Measurements from ENCODE around the gene SDCBP2. TPM values are rescaled to one million over a fixed set of nuclear protein-coding genes. Genes with fewer than 3 reads are reported as not detected.

Gene SDCBP2
- total and polyA plus RNA-seq, 5 donors from 2014 or later, result 1.2 to 4.3 (median 3.0) TPM

- Histone ChIP-seq H3K9me3 (ENCODE audit: control insufficient read depth in 2 of 2, low read length in 2 of 2) (no peaks in the 10 kb centered on the region), H3K27me3 (ENCODE audit: control insufficient read depth, insufficient read depth, low read length) (no peaks in the 10 kb centered on the region), H3K4me3 (ENCODE audit: low read depth, low read length) (no peak overlapping the region), H3K27ac (ENCODE audit: insufficient read depth, low read length, poor library complexity, severe bottlenecking) (no peak overlapping the region), H3K36me3 (ENCODE audit: control insufficient read depth, insufficient read depth, low read length) (no peaks in the 10 kb centered on the region), H3K4me1 (ENCODE audit: control insufficient read depth, insufficient read depth, low read length, poor library complexity, severe bottlenecking) (no peaks in the 10 kb centered on the region)
- Mint-ChIP-seq H3K4me3 (no peak overlapping the region), H3K27ac (no peak overlapping the region), H3K36me3 (peaks cover 7% of the 10 kb centered on the region), H3K9me3 (no peaks in the 10 kb centered on the region), H3K4me1 (peaks cover 0 to 7% (median 1%) of the 10 kb centered on the region in 4 donors), H3K27me3 (no peaks in the 10 kb centered on the region)
- no peak for ATAC-seq (ENCODE audit: low read depth in 2 of 2)
- no peak for DNase-seq
These were observed 20.8 kb downstream of the SDCBP2 start for GRCh38 chr20:1308067-1308701.

- no peaks in the 10 kb centered on the region for H3K4me1 ChIP-seq (ENCODE audit: control insufficient read depth, insufficient read depth, low read length, poor library complexity, severe bottlenecking)
These were observed 21.4 kb downstream of the SDCBP2 start for GRCh38 chr20:1307571-1307971.

GRCh38 chr20:1307171-1307570 lies 21.8 kb downstream of the SDCBP2 start:
- H3K9me3 Mint-ChIP-seq, result no peaks in the 10 kb centered on the region
- no peak overlapping the region for H3K4me3 ChIP-seq (ENCODE audit: low read depth, low read length)
- H3K27me3 ChIP-seq (ENCODE audit: control insufficient read depth, insufficient read depth, low read length), result no peaks in the 10 kb centered on the region
- H3K4me1 ChIP-seq (ENCODE audit: control insufficient read depth, insufficient read depth, low read length, poor library complexity, severe bottlenecking), result no peaks in the 10 kb centered on the region
- no peaks in the 10 kb centered on the region for H3K36me3 ChIP-seq (ENCODE audit: control insufficient read depth, insufficient read depth, low read length)
- peaks cover 0 to 7% (median 3%) of the 10 kb centered on the region in 4 donors for H3K4me1 Mint-ChIP-seq
- DNase-seq (no peak), ATAC-seq (ENCODE audit: low read depth in 2 of 2) (no peak)
- no peaks in the 10 kb centered on the region for H3K27me3 Mint-ChIP-seq
- no peak overlapping the region for H3K27ac Mint-ChIP-seq
- H3K4me3 Mint-ChIP-seq, result no peak overlapping the region
- H3K27ac ChIP-seq (ENCODE audit: insufficient read depth, low read length, poor library complexity, severe bottlenecking), result no peak overlapping the region
- H3K9me3 ChIP-seq (ENCODE audit: control insufficient read depth in 2 of 2, low read length in 2 of 2), result no peaks in the 10 kb centered on the region
- peaks cover 7% of the 10 kb centered on the region for H3K36me3 Mint-ChIP-seq

More at GRCh38 chr20:1307571-1307971, 21.4 kb downstream of the SDCBP2 start:
- Histone ChIP-seq H3K36me3 (ENCODE audit: control insufficient read depth, insufficient read depth, low read length) (no peaks in the 10 kb centered on the region), H3K9me3 (ENCODE audit: control insufficient read depth in 2 of 2, low read length in 2 of 2) (no peaks in the 10 kb centered on the region), H3K4me3 (ENCODE audit: low read depth, low read length) (no peak overlapping the region), H3K27ac (ENCODE audit: insufficient read depth, low read length, poor library complexity, severe bottlenecking) (no peak overlapping the region), H3K27me3 (ENCODE audit: control insufficient read depth, insufficient read depth, low read length) (no peaks in the 10 kb centered on the region)
- no peak for ATAC-seq (ENCODE audit: low read depth in 2 of 2)
- Mint-ChIP-seq H3K4me3 (no peak overlapping the region), H3K27me3 (no peaks in the 10 kb centered on the region), H3K27ac (no peak overlapping the region), H3K36me3 (peaks cover 7% of the 10 kb centered on the region), H3K9me3 (no peaks in the 10 kb centered on the region), H3K4me1 (peaks cover 0 to 7% (median 3%) of the 10 kb centered on the region in 4 donors)
- no peak for DNase-seq

GRCh38 chr20:1306316-1307135 lies 22.4 kb downstream of the SDCBP2 start:
- peaks cover 7% of the 10 kb centered on the region for H3K36me3 Mint-ChIP-seq
- no peaks in the 10 kb centered on the region for H3K4me1 ChIP-seq (ENCODE audit: control insufficient read depth, insufficient read depth, low read length, poor library complexity, severe bottlenecking)
- peaks cover 0 to 6% (median 3%) of the 10 kb centered on the region in 4 donors for H3K4me1 Mint-ChIP-seq
- DNase-seq, result no peak
- H3K27me3 ChIP-seq (ENCODE audit: control insufficient read depth, insufficient read depth, low read length), result no peaks in the 10 kb centered on the region
- H3K27me3 Mint-ChIP-seq, result no peaks in the 10 kb centered on the region
- no peaks in the 10 kb centered on the region for H3K9me3 Mint-ChIP-seq
- no peak overlapping the region for H3K4me3 Mint-ChIP-seq
- no peak for ATAC-seq (ENCODE audit: low read depth in 2 of 2)
- no peaks in the 10 kb centered on the region for H3K9me3 ChIP-seq (ENCODE audit: control insufficient read depth in 2 of 2, low read length in 2 of 2)
- H3K27ac Mint-ChIP-seq, result no peak overlapping the region
- H3K27ac ChIP-seq (ENCODE audit: insufficient read depth, low read length, poor library complexity, severe bottlenecking), result no peak overlapping the region
- no peaks in the 10 kb centered on the region for H3K36me3 ChIP-seq (ENCODE audit: control insufficient read depth, insufficient read depth, low read length)
- no peak overlapping the region for H3K4me3 ChIP-seq (ENCODE audit: low read depth, low read length)

- Histone ChIP-seq H3K4me1 (ENCODE audit: control insufficient read depth, insufficient read depth, low read length, poor library complexity, severe bottlenecking) (peaks cover 6% of the 10 kb centered on the region), H3K27me3 (ENCODE audit: control insufficient read depth, insufficient read depth, low read length) (no peaks in the 10 kb centered on the region), H3K27ac (ENCODE audit: insufficient read depth, low read length, poor library complexity, severe bottlenecking) (no peak overlapping the region), H3K4me3 (ENCODE audit: low read depth, low read length) (no peak overlapping the region), H3K9me3 (ENCODE audit: control insufficient read depth in 2 of 2, low read length in 2 of 2) (no peaks in the 10 kb centered on the region), H3K36me3 (ENCODE audit: control insufficient read depth, insufficient read depth, low read length) (no peaks in the 10 kb centered on the region)
- H3K27ac Mint-ChIP-seq, result no peak overlapping the region
- DNase-seq, result no peak
- H3K9me3 Mint-ChIP-seq, result no peaks in the 10 kb centered on the region
- no peak overlapping the region for H3K4me3 Mint-ChIP-seq
- H3K27me3 Mint-ChIP-seq, result no peaks in the 10 kb centered on the region
- no peak for ATAC-seq (ENCODE audit: low read depth in 2 of 2)
- peaks cover 13% of the 10 kb centered on the region for H3K36me3 Mint-ChIP-seq
- H3K4me1 Mint-ChIP-seq, result peaks cover 0 to 10% (median 8%) of the 10 kb centered on the region in 4 donors
These were observed 23.2 kb downstream of the SDCBP2 start for GRCh38 chr20:1305712-1306111.

- peaks cover 13% of the 10 kb centered on the region for H3K36me3 Mint-ChIP-seq
- Histone ChIP-seq H3K4me3 (ENCODE audit: low read depth, low read length) (no peak overlapping the region), H3K36me3 (ENCODE audit: control insufficient read depth, insufficient read depth, low read length) (no peaks in the 10 kb centered on the region), H3K9me3 (ENCODE audit: control insufficient read depth in 2 of 2, low read length in 2 of 2) (no peaks in the 10 kb centered on the region), H3K27ac (ENCODE audit: insufficient read depth, low read length, poor library complexity, severe bottlenecking) (no peak overlapping the region), H3K4me1 (ENCODE audit: control insufficient read depth, insufficient read depth, low read length, poor library complexity, severe bottlenecking) (peaks cover 14% of the 10 kb centered on the region), H3K27me3 (ENCODE audit: control insufficient read depth, insufficient read depth, low read length) (no peaks in the 10 kb centered on the region)
- DNase-seq (no peak), ATAC-seq (ENCODE audit: low read depth in 2 of 2) (no peak)
- no peaks in the 10 kb centered on the region for H3K27me3 Mint-ChIP-seq
- peaks cover 0 to 12% (median 10%) of the 10 kb centered on the region in 4 donors for H3K4me1 Mint-ChIP-seq
- peak overlapping the region in 1 of 3 donors; percentile 48 for H3K27ac Mint-ChIP-seq
- H3K9me3 Mint-ChIP-seq, result no peaks in the 10 kb centered on the region
- H3K4me3 Mint-ChIP-seq, result no peak overlapping the region
These were observed 24.0 kb downstream of the SDCBP2 start for GRCh38 chr20:1304710-1305515.

- no peak for ATAC-seq (ENCODE audit: low read depth in 2 of 2)
- no peaks in the 10 kb centered on the region for H3K9me3 Mint-ChIP-seq
- H3K27ac ChIP-seq (ENCODE audit: insufficient read depth, low read length, poor library complexity, severe bottlenecking), result no peak overlapping the region
- H3K9me3 ChIP-seq (ENCODE audit: control insufficient read depth in 2 of 2, low read length in 2 of 2), result no peaks in the 10 kb centered on the region
- peaks cover 21% of the 10 kb centered on the region for H3K36me3 Mint-ChIP-seq
- H3K4me3 ChIP-seq (ENCODE audit: low read depth, low read length), result no peak overlapping the region
- H3K4me1 Mint-ChIP-seq, result peaks cover 0 to 22% (median 14%) of the 10 kb centered on the region in 4 donors
- DNase-seq, result peak in 1 of 3 donors; percentile 47
- H3K4me1 ChIP-seq (ENCODE audit: control insufficient read depth, insufficient read depth, low read length, poor library complexity, severe bottlenecking), result peaks cover 16% of the 10 kb centered on the region
- H3K27me3 Mint-ChIP-seq, result no peaks in the 10 kb centered on the region
- peaks cover 6% of the 10 kb centered on the region for H3K36me3 ChIP-seq (ENCODE audit: control insufficient read depth, insufficient read depth, low read length)
- H3K27ac Mint-ChIP-seq, result peak overlapping the region in 2 of 3 donors; percentile 34 to 71
- H3K4me3 Mint-ChIP-seq, result no peak overlapping the region
- no peaks in the 10 kb centered on the region for H3K27me3 ChIP-seq (ENCODE audit: control insufficient read depth, insufficient read depth, low read length)
These were observed 26.0 kb downstream of the SDCBP2 start for GRCh38 chr20:1302685-1303541.
